ENCODE results near the gene ATP1A3. TPM values are rescaled to one million over a fixed set of nuclear protein-coding genes. Genes with fewer than 3 reads are reported as not detected.

The ATP1A3 gene
- total RNA-seq, 1 experiment from 2014 or later, result 34.7 TPM

DNA sequence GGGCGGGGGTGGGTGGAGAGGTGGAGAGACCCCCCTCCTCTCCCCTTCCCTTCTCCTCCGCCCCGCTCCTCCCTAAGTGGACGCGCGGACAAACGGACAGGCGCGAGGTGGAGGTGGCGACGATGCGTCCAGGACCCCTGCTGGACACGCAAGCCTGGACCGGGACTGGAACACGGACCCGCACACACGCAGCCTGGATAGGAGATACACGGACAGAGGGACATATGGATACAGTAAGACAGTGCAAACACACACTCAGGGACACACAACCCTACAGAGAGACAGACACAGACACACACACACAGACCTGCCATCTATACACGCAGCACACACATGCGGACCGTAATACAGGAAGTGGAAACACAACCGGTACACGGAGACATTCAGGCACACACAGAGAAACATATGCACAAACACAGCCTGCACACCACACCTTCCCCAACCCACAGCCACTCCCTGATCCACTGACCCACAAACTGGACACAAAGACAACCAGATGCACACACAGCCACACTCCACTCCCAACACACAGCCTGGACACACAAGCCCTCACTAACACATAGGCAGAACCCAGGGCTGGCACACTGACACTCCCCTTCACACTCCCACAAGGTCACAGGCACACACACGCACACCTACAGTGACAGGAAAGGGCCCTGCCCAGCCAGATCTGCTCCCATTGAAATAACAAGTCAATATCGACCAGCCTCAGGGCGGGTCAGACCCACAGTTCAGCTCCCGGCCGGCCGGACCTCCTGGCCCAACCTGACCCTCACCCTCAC is 65.1 kb downstream of the ATP1A3 start:
- BruUV-seq (replicated peaks), result no TSS peak
- Histone ChIP-seq H3K27ac (ENCODE audit: low read depth, low read length) (peak overlapping the region; percentile 16; the same call in 1 of the 2 replicates), H3K4me3 (replicated peaks in 1 of 2; ENCODE audit: low read depth in 1 of 2, low read length in 2 of 2) (peak overlapping the region; percentile 52 to 69), H3K4me2 (ENCODE audit: low read length) (peak overlapping the region; percentile 96), H4K20me1 (ENCODE audit: insufficient read depth) (no peaks in the 10 kb centered on the region), H2AFZ (ENCODE audit: low read depth, low read length, poor library complexity, severe bottlenecking) (no peak overlapping the region), H3K9me3 (ENCODE audit: control insufficient read depth in 1 of 2, insufficient read depth in 1 of 2, low read depth in 1 of 2, low read length in 2 of 2) (no peaks in the 10 kb centered on the region), H3K36me3 (ENCODE audit: control insufficient read depth in 1 of 2, insufficient read depth in 2 of 2, low read length in 2 of 2) (no peaks in the 10 kb centered on the region), H3K79me2 (ENCODE audit: insufficient read depth, low read length) (no peaks in the 10 kb centered on the region), H3K9ac (ENCODE audit: low read length) (peak overlapping the region; percentile 66), H3K9me2 (ENCODE audit: insufficient read depth) (no peaks in the 10 kb centered on the region), H3K4me1 (ENCODE audit: control insufficient read depth in 1 of 2, insufficient read depth in 2 of 2, low read length in 2 of 2) (peaks cover 17 to 28% of the 10 kb centered on the region in 2 experiments), H3K27me3 (ENCODE audit: insufficient read depth, low read length) (no peaks in the 10 kb centered on the region; the same call in 1 of the 2 replicates)
- ChIA-PET POLR2A (no interaction called here), RAD21 (ENCODE audit: low non-redundant PET in 1 of 2, low total read pairs in 2 of 2, uncharacterized antibody in 2 of 2, unreplicated experiment in 2 of 2) (no interaction called here), CTCF (interaction anchor here (1.6 kb wide), 1 partner anchor 41 kb away, joined by 4 read pairs; no protein-coding TSS in a partner anchor)
- ATAC-seq (peak; percentile 47), DNase-seq (ENCODE audit: low read depth, low spot score) (no peak)
- TF ChIP-seq ELF1 (IDR thresholded peaks at IDR 0.05; ENCODE audit: borderline replicate concordance, low read depth) (no peak), POLR2A (IDR thresholded peaks at IDR 0.05; ENCODE audit: borderline replicate concordance, extremely low read depth, insufficient read depth, insufficient read length) (no peak), RAD21 (IDR thresholded peaks at IDR 0.05; ENCODE audit: low read depth) (no peak), JUND (IDR thresholded peaks at IDR 0.05) (no peak)
- TF ChIP-seq, protein P1, sequence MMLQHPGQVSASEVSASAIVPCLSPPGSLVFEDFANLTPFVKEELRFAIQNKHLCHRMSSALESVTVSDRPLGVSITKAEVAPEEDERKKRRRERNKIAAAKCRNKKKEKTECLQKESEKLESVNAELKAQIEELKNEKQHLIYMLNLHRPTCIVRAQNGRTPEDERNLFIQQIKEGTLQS (IDR thresholded peaks at IDR 0.05), result no peak
- intact Hi-C loops (cut with micrococcal nuclease), result loop anchor here (5.0 kb wide), 1 partner anchor 47 kb away; the partner anchor contains the start of gene ARHGEF1

DNA sequence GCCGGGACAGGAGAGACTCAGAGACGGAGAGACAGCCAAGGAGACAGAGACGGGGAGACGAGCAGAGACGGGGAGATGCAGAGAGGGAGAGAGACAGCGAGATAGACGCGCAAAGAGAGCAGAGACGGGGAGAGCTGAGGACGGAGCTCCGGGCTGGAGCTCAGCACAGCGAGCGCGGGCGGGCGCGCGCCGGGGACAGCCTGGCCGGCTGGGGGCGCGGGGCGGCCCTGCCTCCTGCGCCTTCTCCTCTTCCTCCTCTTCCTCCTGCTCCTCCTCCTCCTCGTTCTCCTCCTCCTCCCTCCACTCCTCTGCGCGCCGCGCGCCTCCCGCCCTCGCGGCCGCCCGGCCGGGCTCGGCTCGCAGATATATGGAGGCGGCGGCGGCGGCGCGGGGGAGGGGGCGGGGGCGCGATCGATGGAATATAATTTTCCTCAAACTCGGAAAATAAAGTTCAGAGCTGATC is 65.8 kb downstream of the ATP1A3 start, which contains the start of gene ERFL:
Gene ERFL, minus strand, starts transcription at position 229 of the 463 bp plus-strand sequence. CDS start 15,530 bp downstream, outside the sequence.
- Histone ChIP-seq H3K27ac (ENCODE audit: low read depth, low read length) (peak within 1 kb of the TSS; percentile 29; the same call in 1 of the 2 replicates), H3K9ac (ENCODE audit: low read length) (peak within 1 kb of the TSS; percentile 66), H3K4me2 (ENCODE audit: low read length) (peak within 1 kb of the TSS; percentile 96), H3K27me3 (ENCODE audit: insufficient read depth, low read length) (no peaks in the 10 kb centered on the region), H2AFZ (ENCODE audit: low read depth, low read length, poor library complexity, severe bottlenecking) (peak within 1 kb of the TSS; percentile 35), H3K4me3 (replicated peaks in 1 of 2; ENCODE audit: low read depth in 1 of 2, low read length in 2 of 2) (peak within 1 kb of the TSS; percentile 52 to 69), H3K4me1 (ENCODE audit: control insufficient read depth in 1 of 2, insufficient read depth in 2 of 2, low read length in 2 of 2) (peaks cover 17 to 28% of the 10 kb centered on the region in 2 experiments), H4K20me1 (ENCODE audit: insufficient read depth) (no peaks in the 10 kb centered on the region), H3K9me3 (ENCODE audit: control insufficient read depth in 1 of 2, insufficient read depth in 1 of 2, low read depth in 1 of 2, low read length in 2 of 2) (no peaks in the 10 kb centered on the region), H3K79me2 (ENCODE audit: insufficient read depth, low read length) (no peaks in the 10 kb centered on the region), H3K9me2 (ENCODE audit: insufficient read depth) (no peaks in the 10 kb centered on the region), H3K36me3 (ENCODE audit: control insufficient read depth in 1 of 2, insufficient read depth in 2 of 2, low read length in 2 of 2) (no peaks in the 10 kb centered on the region)
- no peak for DNase-seq (ENCODE audit: low read depth, low spot score)
- TF ChIP-seq ZFX (IDR thresholded peaks at IDR 0.05) (no peak), TCF7L2 (IDR thresholded peaks at IDR 0.05; ENCODE audit: borderline replicate concordance, extremely low read depth, insufficient read depth, insufficient read length) (no peak), YY1 (IDR thresholded peaks at IDR 0.05; ENCODE audit: extremely low read depth, insufficient replicate concordance, low read depth, low read length) (no peak), SIN3A (IDR thresholded peaks at IDR 0.05; ENCODE audit: low read depth) (no peak), SP1 (IDR thresholded peaks at IDR 0.05; ENCODE audit: low read depth) (no peak), POLR2AphosphoS5 (IDR thresholded peaks at IDR 0.05; ENCODE audit: low read depth, low read length) (no peak), EZH2phosphoT487 (IDR thresholded peaks at IDR 0.05; ENCODE audit: borderline replicate concordance) (no peak), CBX3 (IDR thresholded peaks at IDR 0.05; ENCODE audit: low read depth) (no peak), SRF (IDR thresholded peaks at IDR 0.05; ENCODE audit: low read depth) (no peak)
- ChIA-PET RAD21 (ENCODE audit: low non-redundant PET in 1 of 2, low total read pairs in 2 of 2, uncharacterized antibody in 2 of 2, unreplicated experiment in 2 of 2) (interaction anchor here in 1 of 2 experiments (0.7 kb wide), 1 partner anchor 16 kb away, joined by 5 read pairs; no protein-coding TSS in a partner anchor), POLR2A (no interaction called here), CTCF (interaction anchor here (1.6 kb wide), 1 partner anchor 41 kb away, joined by 4 read pairs; no protein-coding TSS in a partner anchor)
- BruUV-seq (replicated peaks), result no TSS peak
- peak; percentile 60 for ATAC-seq
- intact Hi-C loops (cut with micrococcal nuclease), result loop anchor here (5.0 kb wide), 1 partner anchor 46 kb away; the partner anchor contains the start of gene ARHGEF1
